ENCODE results near the gene DMD. TPM values are rescaled to one million over a fixed set of nuclear protein-coding genes. Genes with fewer than 3 reads are reported as not detected.
"Not testable (repeated sequence)": the region's sequence is repeated elsewhere in the genome, so short reads cannot be mapped to it uniquely, and the experiment has no call there.

DMD gene
- 10 to 100 TPM in 2 of 3 donors, 1 to 10 TPM in 1; 8.0 to 13.2 (median 11.5) TPM for polyA plus RNA-seq

DNA sequence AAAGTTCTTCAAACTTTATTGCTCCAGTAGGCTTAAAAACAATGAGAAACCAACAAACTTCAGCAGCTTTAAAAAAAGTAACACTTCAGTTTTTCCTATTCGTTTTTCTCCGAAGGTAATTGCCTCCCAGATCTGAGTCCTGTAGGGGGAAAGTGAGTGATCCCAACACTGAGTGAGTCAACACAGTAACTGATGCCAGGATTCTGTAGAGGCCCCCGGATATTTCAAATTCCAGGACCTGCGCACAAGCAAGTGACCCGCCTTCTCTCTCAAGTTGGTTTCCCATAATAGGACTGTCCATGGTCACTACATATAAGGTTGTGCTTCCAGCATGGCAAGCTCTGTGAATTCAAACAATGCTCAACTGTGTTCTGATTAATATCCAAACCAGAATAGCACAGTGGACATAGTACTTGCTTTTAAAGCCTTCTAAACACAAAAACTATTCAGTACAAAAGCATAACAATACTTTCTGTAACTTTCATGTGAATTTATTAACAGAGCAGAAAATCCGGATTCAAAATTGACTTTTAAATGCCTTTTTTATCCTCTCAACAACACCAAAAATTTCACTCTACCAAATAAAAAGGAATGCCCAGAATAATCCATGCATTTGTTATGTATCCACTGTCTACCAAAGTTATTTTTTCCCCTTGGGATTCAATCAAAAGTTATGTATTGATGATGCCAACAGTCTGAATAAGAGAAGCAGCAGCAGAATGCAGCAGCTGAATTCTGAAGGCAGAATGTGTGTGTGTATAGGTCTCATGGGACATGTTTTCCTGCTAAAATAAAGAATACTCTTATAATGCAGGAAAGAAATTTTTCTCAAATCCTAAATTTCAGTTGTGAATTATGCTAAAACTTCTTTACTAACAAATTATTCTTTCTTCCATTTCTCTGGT, at the start of gene DMD:
Gene DMD (minus strand): TSS at position 194 of the 905 bp plus-strand sequence. CDS start 237 bp downstream, outside the sequence.
- H3K27ac ChIP-seq (ENCODE audit: low read depth, low read length) = no peak within 1 kb of the TSS
- 18 to 38% (median 24%) methylated on average over 6 of the region's 6 CpGs for WGBS, 3 donors

- WGBS, 3 donors = 61 to 89% (median 81%) methylated on average over 1 of the region's 1 CpG
These were observed 41.0 kb upstream of the DMD start for GRCh38 chrX:33252306-33252825.

DNA sequence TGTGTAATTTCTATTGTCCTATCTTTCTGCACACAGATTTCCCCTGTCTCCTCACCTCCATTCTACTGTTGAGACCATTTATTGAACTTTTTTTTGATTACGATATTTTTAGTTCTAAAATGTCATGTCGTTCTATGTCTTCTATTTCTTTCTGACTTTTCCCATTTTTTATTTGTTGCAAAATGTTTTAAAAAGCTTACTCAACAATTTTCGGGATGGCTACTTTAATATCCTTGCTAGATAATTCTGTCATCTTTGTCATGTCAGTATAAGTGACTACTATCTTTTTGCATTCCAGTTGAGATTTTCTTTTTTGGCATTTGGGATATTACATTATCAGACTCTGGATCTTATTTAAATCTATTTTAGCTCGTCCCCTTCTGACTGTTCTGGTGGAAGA, 7.5 kb upstream of the DMD start:
- H3K27ac ChIP-seq (ENCODE audit: low read depth, low read length) = no peak overlapping the region
- 73 to 77% (median 76%) methylated on average over 4 of the region's 4 CpGs for WGBS, 3 donors

More at GRCh38 chrX:33252306-33252825, 41.0 kb upstream of the DMD start:
- no peak overlapping the region for H3K27ac ChIP-seq (ENCODE audit: low read depth, low read length)

GRCh38 chrX:33210156-33210555, 1.2 kb downstream of the DMD start:
- no peak overlapping the region for H3K27ac ChIP-seq (ENCODE audit: low read depth, low read length)
- WGBS, 3 donors = 35 to 45% (median 38%) methylated on average over 2 of the region's 2 CpGs

DNA sequence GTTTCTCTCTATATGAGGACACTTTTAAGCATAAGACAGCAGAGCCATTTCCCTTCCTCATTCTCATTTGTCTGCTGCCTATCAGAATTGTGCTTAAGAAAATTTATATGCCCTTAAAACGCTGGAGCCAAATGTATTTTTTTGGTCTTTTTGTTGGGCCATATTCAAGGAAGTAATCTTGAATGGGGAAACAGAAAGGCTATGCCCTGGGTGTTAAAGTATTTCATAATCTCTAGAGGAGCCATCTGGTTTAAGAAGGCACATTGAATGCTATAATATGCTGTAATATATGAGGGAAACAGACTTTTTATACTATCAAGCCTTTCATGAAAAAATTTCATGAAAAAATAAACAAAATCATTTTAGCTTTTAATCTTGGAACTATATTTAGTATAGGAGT, 4.3 kb downstream of the DMD start:
- WGBS, 3 donors = 13 to 40% (median 28%) methylated on average over 1 of the region's 1 CpG

GRCh38 chrX:33205321-33205720, 6.0 kb downstream of the DMD start:
- H3K27ac ChIP-seq (ENCODE audit: low read depth, low read length) = no peak overlapping the region
- 42 to 68% (median 52%) methylated on average over 3 of the region's 3 CpGs for WGBS, 3 donors

More for the DNA sequence above, 4.3 kb downstream of the DMD start:
- H3K27ac ChIP-seq (ENCODE audit: low read depth, low read length) = no peak overlapping the region

GRCh38 chrX:33204889-33205288, 6.5 kb downstream of the DMD start:
- 46 to 72% (median 56%) methylated on average over 5 of the region's 5 CpGs for WGBS, 3 donors

DNA sequence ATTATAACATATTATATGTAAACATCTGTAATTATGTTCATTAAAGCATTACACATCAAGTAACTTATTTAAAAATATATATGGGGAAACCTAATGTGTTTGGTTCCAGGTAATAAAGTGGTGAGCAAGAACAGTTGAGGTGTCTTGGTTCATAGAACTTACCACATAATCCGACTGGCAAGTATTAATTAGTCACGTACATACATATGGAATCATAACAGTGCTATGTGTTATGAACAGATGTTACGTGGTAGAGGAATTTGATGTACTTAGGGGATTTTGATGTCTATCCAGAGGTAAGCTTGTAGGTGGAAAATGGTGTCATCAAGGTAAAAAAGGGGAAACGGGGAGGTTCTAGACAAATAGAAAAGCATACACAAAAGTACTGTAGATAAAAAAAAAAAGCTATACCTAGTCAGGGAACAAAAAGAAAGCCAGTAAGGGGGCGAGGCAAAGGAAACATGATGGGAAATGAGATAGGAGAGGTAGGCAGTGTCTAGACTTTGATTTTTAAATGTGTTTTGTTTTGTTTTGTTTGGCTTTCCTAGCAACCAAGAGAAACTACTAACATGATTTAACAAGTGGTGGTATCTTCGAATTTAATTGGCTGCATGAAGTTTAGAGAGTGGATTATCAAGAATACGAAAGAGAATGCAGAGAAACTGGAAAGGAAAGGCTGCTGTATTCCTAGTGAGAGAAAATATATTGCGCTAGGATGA, 12.6 kb downstream of the DMD start:
- 69 to 89% (median 76%) methylated on average over 8 of the region's 8 CpGs for WGBS, 3 donors
- H3K27ac ChIP-seq (ENCODE audit: low read depth, low read length) = no peak overlapping the region

More at GRCh38 chrX:33204889-33205288, 6.5 kb downstream of the DMD start:
- no peak overlapping the region for H3K27ac ChIP-seq (ENCODE audit: low read depth, low read length)

DNA sequence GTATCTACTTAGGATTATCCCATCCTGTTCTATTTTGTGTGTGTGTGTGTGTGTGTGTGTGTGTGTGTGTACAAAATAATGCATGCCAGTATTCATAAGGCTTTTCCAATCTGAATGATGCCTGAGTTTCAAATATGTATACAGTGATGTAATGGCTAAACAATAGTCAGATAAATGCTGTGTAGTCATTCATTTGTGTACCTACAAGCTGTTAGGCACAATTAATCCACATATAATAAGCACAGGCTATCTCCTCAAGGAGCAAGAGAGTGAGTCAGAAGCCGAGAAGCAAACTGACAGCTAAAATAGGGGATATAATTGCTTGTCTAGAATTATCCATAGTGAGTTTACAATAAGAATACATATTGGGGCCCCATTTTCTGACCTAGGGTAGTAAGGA, 15.7 kb downstream of the DMD start:
- H3K27ac ChIP-seq (ENCODE audit: low read depth, low read length) = no peak overlapping the region
- WGBS, 3 donors = 73 to 87% (median 75%) methylated on average over 1 of the region's 1 CpG

GRCh38 chrX:33194876-33195433, 16.4 kb downstream of the DMD start:
- 10 to 50% (median 25%) methylated on average over 1 of the region's 1 CpG for WGBS, 3 donors
- no peak overlapping the region for H3K27ac ChIP-seq (ENCODE audit: low read depth, low read length)

DNA sequence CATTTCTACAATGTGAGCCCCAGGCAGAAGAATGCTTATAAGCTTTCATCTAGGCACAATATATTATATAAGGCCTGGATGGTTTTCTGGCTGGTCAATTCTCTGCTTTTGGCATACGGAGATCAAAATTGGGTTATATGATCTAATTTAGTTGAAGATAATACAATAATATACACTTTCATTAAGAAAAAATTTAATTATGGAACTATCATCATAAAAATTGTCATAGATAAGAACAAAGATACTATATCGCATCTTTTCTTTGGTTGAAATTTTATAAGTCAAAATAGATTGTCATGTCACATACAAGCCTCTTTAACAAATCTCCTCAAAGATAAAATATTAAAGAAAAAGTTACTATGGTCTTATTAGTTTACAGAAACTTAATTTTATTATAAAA, 17.1 kb downstream of the DMD start:
- H3K27ac ChIP-seq (ENCODE audit: low read depth, low read length) = no peak overlapping the region
- 81 to 97% (median 97%) methylated on average over 2 of the region's 2 CpGs for WGBS, 3 donors

- WGBS, 3 donors = 37 to 64% (median 50%) methylated on average over 1 of the region's 1 CpG
- no peak overlapping the region for H3K27ac ChIP-seq (ENCODE audit: low read depth, low read length)
These were observed 21.3 kb downstream of the DMD start for GRCh38 chrX:33190016-33190415.

DNA sequence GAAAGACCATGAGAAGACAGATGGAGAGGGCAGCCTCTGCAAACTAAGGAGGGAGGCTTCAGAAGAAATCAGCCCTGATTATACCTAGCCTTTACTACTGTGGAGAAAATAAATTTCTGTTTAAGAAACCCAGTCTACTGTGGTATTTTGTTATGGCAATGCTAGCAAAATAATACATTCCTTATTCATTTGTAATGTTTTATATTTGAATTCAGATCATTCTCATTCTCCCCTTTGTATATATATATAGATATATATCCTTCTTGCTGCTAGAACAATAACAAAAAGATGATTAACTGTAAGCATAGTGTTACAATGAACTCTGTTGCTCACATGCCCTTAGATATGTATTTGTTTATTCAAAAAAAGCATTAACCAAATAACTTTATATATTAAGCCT, 22.5 kb downstream of the DMD start:
- H3K27ac ChIP-seq (ENCODE audit: low read depth, low read length) = no peak overlapping the region

DNA sequence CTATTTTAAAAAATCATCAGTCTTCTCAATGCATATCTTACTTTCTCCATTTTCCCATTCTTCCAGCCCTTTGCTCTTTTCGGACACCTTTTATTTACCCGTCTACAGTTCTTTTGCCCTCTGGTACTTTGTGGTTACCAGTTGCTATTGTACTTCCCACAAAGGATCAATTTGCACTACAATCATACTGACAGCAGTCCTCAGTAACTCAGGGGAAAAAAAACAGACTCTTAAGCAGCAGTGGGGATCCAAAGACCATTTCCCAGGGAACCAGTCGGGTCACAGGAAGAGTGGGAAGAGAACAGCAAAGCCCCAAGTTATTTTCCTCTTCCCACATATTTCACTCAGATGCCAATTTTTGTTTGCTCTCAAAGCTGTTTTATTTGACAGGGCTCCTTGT, 23.1 kb downstream of the DMD start:
- WGBS, 3 donors = 21 to 39% (median 31%) methylated on average over 3 of the region's 3 CpGs
- no peak overlapping the region for H3K27ac ChIP-seq (ENCODE audit: low read depth, low read length)

DNA sequence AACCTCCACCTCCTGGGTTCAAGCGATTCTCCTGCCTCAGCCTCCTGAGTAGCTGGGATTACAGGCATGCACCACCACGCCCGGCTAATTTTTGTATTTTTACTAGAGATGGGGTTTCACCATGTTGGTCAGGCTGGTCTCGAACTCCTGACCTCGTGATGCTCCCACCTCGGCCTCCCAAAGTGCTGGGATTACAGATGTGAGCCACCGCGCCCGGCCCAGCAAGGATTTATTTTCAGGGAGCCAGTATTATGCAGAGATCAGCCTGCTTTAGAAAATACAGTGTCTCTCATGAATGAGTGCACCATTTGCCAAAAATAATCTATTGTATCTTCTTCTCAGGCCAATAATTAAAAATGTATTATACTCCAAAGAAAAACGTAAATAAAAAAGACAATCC, 26.5 kb downstream of the DMD start:
- WGBS, 3 donors = 78 to 96% (median 85%) methylated on average over 8 to 10 of the region's 10 CpGs

GRCh38 chrX:33183361-33183760, 28.0 kb downstream of the DMD start:
- H3K27ac ChIP-seq (ENCODE audit: low read depth, low read length) = no peak overlapping the region
- 10 to 27% (median 15%) methylated on average over 4 of the region's 4 CpGs for whole genome bisulfite sequencing, 3 donors

More for the DNA sequence above, 26.5 kb downstream of the DMD start:
- not testable (repeated sequence) for H3K27ac ChIP-seq (ENCODE audit: low read depth, low read length)

- 78 to 89% (median 80%) methylated on average over 1 of the region's 1 CpG for WGBS, 3 donors
- no peak overlapping the region for H3K27ac ChIP-seq (ENCODE audit: low read depth, low read length)
These were observed 32.7 kb downstream of the DMD start for GRCh38 chrX:33178690-33179089.

- WGBS, 3 donors = 90 to 98% (median 91%) methylated on average over 4 of the region's 4 CpGs
- H3K27ac ChIP-seq (ENCODE audit: low read depth, low read length) = no peak overlapping the region
These were observed 33.1 kb downstream of the DMD start for GRCh38 chrX:33178218-33178617.

DNA sequence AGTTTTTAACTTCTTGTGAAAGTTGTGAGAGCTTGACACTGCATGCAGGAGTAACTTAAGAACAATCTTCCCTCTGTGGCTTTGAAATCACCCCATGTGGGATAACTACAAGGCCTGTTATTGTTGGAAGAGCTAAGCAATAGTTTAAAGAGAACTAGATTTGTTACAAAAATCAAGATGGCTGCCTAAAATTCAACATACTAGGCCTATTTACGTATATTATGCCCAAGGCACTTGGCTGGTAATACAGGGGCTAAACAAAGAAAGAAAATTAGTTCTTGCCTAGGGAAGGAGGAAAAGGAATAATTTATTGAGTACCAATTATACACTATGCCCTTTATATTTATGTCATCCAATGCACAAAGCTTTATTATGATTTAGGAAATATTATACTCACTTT, 36.1 kb downstream of the DMD start:
- no peak overlapping the region for H3K27ac ChIP-seq (ENCODE audit: low read depth, low read length)
- 76 to 95% (median 87%) methylated on average over 1 of the region's 1 CpG for WGBS, 3 donors
